Neural progenitor cell (in vitro differentiated cells): ENCODE results near the gene GAR1.

Experiments used
- CTCF ChIP-seq: fragments of 200-600 bp; sonication (generic); IDR thresholded peaks from 2 replicates; pipeline ENCODE4 v1.5.1; 2017; ENCODE audit warnings: antibody characterized with exemption, mild to moderate bottlenecking
- EZH2phosphoT487 ChIP-seq: fragments of 200-600 bp; sonication (generic); IDR thresholded peaks from 2 replicates; pipeline ENCODE4 v1.6.1; 2017; ENCODE audit warnings: antibody characterized with exemption

GRCh38 chr4:109826719-109827118 lies 11.2 kb downstream of the GAR1 start:
- peak; percentile 58 for TF ChIP-seq CTCF
- TF ChIP-seq EZH2phosphoT487: no peak
